ENCODE data around the gene MGLL.

The MGLL gene

GRCh38 chr3:127717357-127718244, 104.7 kb downstream of the MGLL start:
- no peak for TF ChIP-seq CTCF (IDR thresholded peaks at IDR 0.05; ENCODE audit: extremely low read depth, missing control alignments)
- DNase-seq (ENCODE audit: low spot score): no peak

DNA sequence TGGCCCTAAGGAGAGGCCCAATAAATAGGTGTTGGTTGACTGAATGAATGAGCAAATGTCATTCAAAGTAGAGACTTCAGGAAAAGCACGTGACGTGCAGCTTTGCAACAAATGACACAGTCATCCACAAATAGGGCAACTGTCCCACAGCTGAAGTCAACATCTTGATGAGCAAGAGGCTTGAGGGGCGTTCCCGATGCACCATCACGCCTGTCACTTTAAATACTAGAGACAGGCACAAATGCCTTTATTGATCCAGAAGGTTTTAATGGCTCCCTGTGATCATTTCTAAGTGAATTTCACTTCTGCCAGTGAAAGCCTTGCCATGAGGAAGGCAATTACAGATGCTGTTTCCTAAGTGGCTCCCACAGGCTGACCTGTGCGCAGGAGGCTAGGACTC, 105.9 kb downstream of the MGLL start:
- DNase-seq (ENCODE audit: low spot score): no peak
- TF ChIP-seq CTCF (IDR thresholded peaks at IDR 0.05; ENCODE audit: extremely low read depth, missing control alignments): no peak

GRCh38 chr3:127715532-127715931, 106.8 kb downstream of the MGLL start:
- DNase-seq (ENCODE audit: low spot score): no peak
- TF ChIP-seq CTCF (IDR thresholded peaks at IDR 0.05; ENCODE audit: extremely low read depth, missing control alignments): no peak

DNA sequence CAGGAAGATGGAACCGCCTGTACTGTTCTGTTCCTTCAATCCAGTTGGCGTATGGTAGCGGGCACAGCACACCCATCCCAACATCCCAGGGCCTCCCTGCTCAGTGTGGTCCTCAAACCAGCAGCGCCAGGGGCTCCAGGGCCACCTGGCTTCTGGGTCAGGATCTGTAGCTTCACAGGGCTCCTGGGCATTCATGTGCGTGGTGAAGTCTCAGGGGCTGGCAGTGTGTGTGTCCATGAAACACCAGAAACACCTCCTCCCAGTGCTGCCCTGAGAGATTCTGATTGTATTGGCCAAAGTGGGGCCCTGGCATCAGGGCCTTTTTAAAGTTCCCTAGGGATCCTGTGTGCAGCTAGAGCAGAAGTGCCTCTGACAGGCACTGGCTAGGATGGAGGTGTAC, 107.4 kb downstream of the MGLL start:
- TF ChIP-seq CTCF (IDR thresholded peaks at IDR 0.05; ENCODE audit: extremely low read depth, missing control alignments): no peak
- DNase-seq (ENCODE audit: low spot score): no peak

DNA sequence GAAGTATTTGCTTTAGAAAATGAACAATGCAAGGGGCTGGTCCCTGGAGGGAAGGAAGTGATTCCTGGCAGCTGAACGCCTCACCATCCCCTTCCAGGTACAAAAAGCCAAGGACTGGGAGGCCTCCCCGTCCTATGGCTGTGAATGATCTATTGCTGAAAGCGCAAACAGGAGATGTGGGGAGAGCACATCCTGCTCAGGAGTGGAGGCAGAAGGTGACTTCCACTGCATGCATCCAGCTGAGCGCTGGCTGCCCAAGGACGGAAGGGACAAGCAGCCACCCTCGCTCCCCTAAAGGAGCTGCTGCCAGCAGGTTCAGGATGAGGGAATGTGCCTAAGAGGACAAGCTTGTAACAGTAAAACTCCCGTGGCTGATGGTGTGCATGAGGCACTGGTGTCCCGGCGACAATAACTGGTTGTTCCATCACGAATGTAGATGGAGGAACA, 108.2 kb downstream of the MGLL start:
- DNase-seq (ENCODE audit: low spot score): no peak

GRCh38 chr3:127712881-127713771, 109.2 kb downstream of the MGLL start:
- DNase-seq (ENCODE audit: low spot score): no peak
- no peak for TF ChIP-seq CTCF (IDR thresholded peaks at IDR 0.05; ENCODE audit: extremely low read depth, missing control alignments)

More for the DNA sequence above, 108.2 kb downstream of the MGLL start:
- TF ChIP-seq CTCF (IDR thresholded peaks at IDR 0.05; ENCODE audit: extremely low read depth, missing control alignments): no peak

DNA sequence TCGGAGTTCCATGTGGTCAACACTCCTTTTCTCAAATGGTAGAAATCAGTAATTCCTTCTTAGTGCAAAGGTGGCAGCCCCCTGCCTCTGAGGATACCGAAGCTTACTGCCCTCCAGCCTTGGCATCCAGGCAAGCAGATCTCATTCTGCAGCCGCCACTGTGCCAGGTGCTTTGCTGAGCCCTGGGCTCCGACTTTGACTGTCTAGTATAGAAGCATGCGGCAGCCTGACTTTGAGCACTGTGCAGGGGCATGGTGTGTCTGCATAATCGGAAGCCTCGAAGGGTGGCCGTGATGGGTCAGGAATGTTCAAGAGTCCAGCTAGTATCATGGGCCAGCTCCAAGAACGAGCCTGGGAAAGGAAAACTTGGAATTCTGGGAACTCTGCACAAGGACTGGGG, 109.9 kb downstream of the MGLL start:
- TF ChIP-seq CTCF (IDR thresholded peaks at IDR 0.05; ENCODE audit: extremely low read depth, missing control alignments): no peak
- DNase-seq (ENCODE audit: low spot score): no peak

Measured in GM20000 (cell line).